ENCODE measurements around the gene CYBC1. TPM values are rescaled to one million over a fixed set of nuclear protein-coding genes. Genes with fewer than 3 reads are reported as not detected.

Gene CYBC1
- total RNA-seq, 1 donor from 2014 or later, result 132 TPM

GRCh38 chr17:82490512-82491195, 40.1 kb upstream of the CYBC1 start:
- no peak for TF ChIP-seq CTCF (IDR thresholded peaks at IDR 0.05)
- intact Hi-C loops (cut with DNase I), result no loop called here
- no peak for ATAC-seq
- no peaks in the 10 kb centered on the region for H3K27me3 ChIP-seq (ENCODE audit: low read depth)
- peaks cover 7% of the 10 kb centered on the region for H3K4me1 ChIP-seq
- H3K9me3 ChIP-seq, result no peaks in the 10 kb centered on the region
- no peak overlapping the region for H3K4me3 ChIP-seq
- H3K27ac ChIP-seq, result no peak overlapping the region
- H3K36me3 ChIP-seq, result peaks cover 28% of the 10 kb centered on the region
- no peak for DNase-seq

- H3K4me3 ChIP-seq, result no peak overlapping the region
- DNase-seq (no peak), ATAC-seq (no peak)
- TF ChIP-seq CTCF (IDR thresholded peaks at IDR 0.05), result no peak
- no peaks in the 10 kb centered on the region for H3K9me3 ChIP-seq
- peaks cover 7% of the 10 kb centered on the region for H3K4me1 ChIP-seq
- peaks cover 34% of the 10 kb centered on the region for H3K36me3 ChIP-seq
- no peaks in the 10 kb centered on the region for H3K27me3 ChIP-seq (ENCODE audit: low read depth)
- intact Hi-C loops (cut with DNase I), result no loop called here
- H3K27ac ChIP-seq, result no peak overlapping the region
These were observed 39.4 kb upstream of the CYBC1 start for GRCh38 chr17:82489851-82490511.

GRCh38 chr17:82489117-82489516, 38.6 kb upstream of the CYBC1 start:
- H3K4me3 ChIP-seq, result no peak overlapping the region
- H3K27me3 ChIP-seq (ENCODE audit: low read depth), result no peaks in the 10 kb centered on the region
- DNase-seq (no peak), ATAC-seq (no peak)
- intact Hi-C loops (cut with DNase I), result no loop called here
- TF ChIP-seq CTCF (IDR thresholded peaks at IDR 0.05), result no peak
- H3K4me1 ChIP-seq, result peaks cover 2% of the 10 kb centered on the region
- no peaks in the 10 kb centered on the region for H3K9me3 ChIP-seq
- peaks cover 43% of the 10 kb centered on the region for H3K36me3 ChIP-seq
- H3K27ac ChIP-seq, result no peak overlapping the region

- no peaks in the 10 kb centered on the region for H3K9me3 ChIP-seq
- no peak overlapping the region for H3K4me3 ChIP-seq
- H3K27me3 ChIP-seq (ENCODE audit: low read depth), result no peaks in the 10 kb centered on the region
- DNase-seq (peak; percentile 79), ATAC-seq (peak; percentile 86 to 92)
- no peaks in the 10 kb centered on the region for H3K4me1 ChIP-seq
- no peak overlapping the region for H3K27ac ChIP-seq
- H3K36me3 ChIP-seq, result peaks cover 55% of the 10 kb centered on the region
- TF ChIP-seq CTCF (IDR thresholded peaks at IDR 0.05), result no peak
- intact Hi-C loops (cut with DNase I), result no loop called here
These were observed 37.4 kb upstream of the CYBC1 start for GRCh38 chr17:82487910-82488309.

- intact Hi-C loops (cut with DNase I), result no loop called here
- H3K36me3 ChIP-seq, result peaks cover 70% of the 10 kb centered on the region
- no peak for ATAC-seq
These were observed 35.9 kb upstream of the CYBC1 start for GRCh38 chr17:82486231-82487094.

More at GRCh38 chr17:82486231-82487094, 35.9 kb upstream of the CYBC1 start:
- H3K9me3 ChIP-seq, result no peaks in the 10 kb centered on the region
- DNase-seq, result no peak
- H3K27ac ChIP-seq, result no peak overlapping the region
- H3K27me3 ChIP-seq (ENCODE audit: low read depth), result no peaks in the 10 kb centered on the region
- H3K4me3 ChIP-seq, result no peak overlapping the region
- no peaks in the 10 kb centered on the region for H3K4me1 ChIP-seq
- no peak for TF ChIP-seq CTCF (IDR thresholded peaks at IDR 0.05)

Data from lower lobe of right lung (tissue), 2 donors.